Iris pigment epithelial cell (primary cell): ENCODE results near the gene MAPK1.
"Not testable (repeated sequence)": the region's sequence is repeated elsewhere in the genome, so short reads cannot be mapped to it uniquely, and the experiment has no call there.

Source experiments
- DNase-seq: peaks from one replicate; pipeline ENCODE4 v3.0.0-alpha.2; 2011; ENCODE audit warnings: low read depth

The MAPK1 gene

GRCh38 chr22:21818487-21819182 is 48.8 kb downstream of the MAPK1 start:
- DNase-seq = no peak

GRCh38 chr22:21817497-21817853 is 50.0 kb downstream of the MAPK1 start:
- not testable (repeated sequence) for DNase-seq

- peak; percentile 95 for DNase-seq
These were observed 50.5 kb downstream of the MAPK1 start for GRCh38 chr22:21816787-21817496.

GRCh38 chr22:21816472-21816786 is 51.0 kb downstream of the MAPK1 start:
- no peak for DNase-seq

- no peak for DNase-seq
These were observed 51.5 kb downstream of the MAPK1 start for GRCh38 chr22:21815958-21816357.

- no peak for DNase-seq
These were observed 52.1 kb downstream of the MAPK1 start for GRCh38 chr22:21815357-21815756.

- no peak for DNase-seq
These were observed 55.5 kb downstream of the MAPK1 start for GRCh38 chr22:21811982-21812381.

GRCh38 chr22:21807544-21808529 is 59.6 kb downstream of the MAPK1 start:
- DNase-seq = peak; percentile 56

- DNase-seq = not testable (repeated sequence)
These were observed 62.1 kb downstream of the MAPK1 start for GRCh38 chr22:21805325-21805724.

GRCh38 chr22:21803811-21804249 is 63.6 kb downstream of the MAPK1 start:
- DNase-seq = no peak

GRCh38 chr22:21802673-21803072 is 64.8 kb downstream of the MAPK1 start:
- no peak for DNase-seq

GRCh38 chr22:21802056-21802455 is 65.4 kb downstream of the MAPK1 start:
- peak; percentile 23 for DNase-seq

- not testable (repeated sequence) for DNase-seq
These were observed 66.2 kb downstream of the MAPK1 start for GRCh38 chr22:21801304-21801644.

- DNase-seq = no peak
These were observed 66.7 kb downstream of the MAPK1 start for GRCh38 chr22:21800552-21801303.

GRCh38 chr22:21797444-21798221 is 69.8 kb downstream of the MAPK1 start:
- DNase-seq = peak; percentile 59

- no peak for DNase-seq
These were observed 70.6 kb downstream of the MAPK1 start for GRCh38 chr22:21796863-21797262.

GRCh38 chr22:21796231-21796630 is 71.2 kb downstream of the MAPK1 start:
- DNase-seq = no peak

- DNase-seq = not testable (repeated sequence)
These were observed 73.7 kb downstream of the MAPK1 start for GRCh38 chr22:21793716-21794115.

GRCh38 chr22:21791635-21792625 is 75.5 kb downstream of the MAPK1 start:
- DNase-seq = peak; percentile 33
